ENCODE measurements around the gene TFAP2C. TPM values are rescaled to one million over a fixed set of nuclear protein-coding genes. Genes with fewer than 3 reads are reported as not detected.

TFAP2C gene
- 7.3 and 13.3 TPM in 2 replicates for total RNA-seq

GRCh38 chr20:56628873-56629463, at the start of gene TFAP2C:
TFAP2C (plus strand) TSS chr20:56629306; CDS start chr20:56629545, 239 bp downstream.

Other genes with a start within 250 kb of the TFAP2C start
- 26.2 and 71.2 TPM in 2 replicates for gene AURKA, start 237.1 kb upstream of the TFAP2C start, total RNA-seq
- gene CSTF1, start 236.7 kb upstream of the TFAP2C start, total RNA-seq, result 20.5 and 35.5 TPM in 2 replicates
- not detected in 2 replicates for gene CASS4, start 217.0 kb upstream of the TFAP2C start, total RNA-seq
- gene RTF2, start 160.7 kb upstream of the TFAP2C start, total RNA-seq, result 46.3 and 56.2 TPM in 2 replicates
- gene FAM209A, start 104.6 kb upstream of the TFAP2C start, total RNA-seq, result not detected in 2 replicates
- not detected in 2 replicates for gene FAM209B, start 96.1 kb upstream of the TFAP2C start, total RNA-seq

Measured in hair follicular keratinocyte (primary cell).